IPS-NIHi7 (cell line): ENCODE data around the gene MB21D2.

Experiments
- DNase-seq: peaks from one replicate; pipeline ENCODE4 v3.0.0; 2012; ENCODE audit warnings: mixed read lengths; ENCODE audit errors: extremely low spot score

MB21D2 gene

DNA sequence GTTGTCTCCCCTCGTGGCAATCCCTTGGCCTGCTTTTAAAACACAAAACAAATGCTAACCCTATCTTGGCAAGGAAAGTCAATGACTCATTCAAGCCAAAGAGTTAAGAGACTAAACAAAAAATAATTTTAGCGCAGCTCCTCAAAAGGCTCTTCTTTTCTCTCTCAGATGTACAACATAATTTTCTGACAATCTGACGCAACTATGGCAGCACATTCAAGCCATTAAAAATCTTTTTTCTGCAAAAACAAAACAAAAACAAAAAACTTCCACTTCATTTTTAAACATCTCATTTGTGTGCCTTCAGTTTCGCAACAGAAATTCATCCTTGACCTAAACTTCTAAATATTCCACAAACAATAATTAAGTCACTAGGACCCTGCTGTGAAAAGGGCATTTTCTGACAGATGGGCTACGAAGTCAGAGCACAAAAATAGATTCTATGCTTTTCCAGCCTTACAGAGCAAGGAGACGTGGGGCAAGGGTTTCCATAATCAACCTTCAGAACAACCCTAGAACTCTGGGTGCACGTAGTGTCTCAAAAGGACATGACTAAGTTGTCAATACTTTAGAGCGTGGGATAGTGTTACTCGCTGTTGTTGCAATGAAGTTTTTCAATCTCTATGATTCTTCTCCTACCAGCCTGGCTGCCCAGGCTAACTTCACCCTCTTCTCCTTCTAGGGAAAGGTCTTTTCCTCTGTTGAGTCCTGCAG is 84.3 kb downstream of the MB21D2 start:
- no peak for DNase-seq

DNA sequence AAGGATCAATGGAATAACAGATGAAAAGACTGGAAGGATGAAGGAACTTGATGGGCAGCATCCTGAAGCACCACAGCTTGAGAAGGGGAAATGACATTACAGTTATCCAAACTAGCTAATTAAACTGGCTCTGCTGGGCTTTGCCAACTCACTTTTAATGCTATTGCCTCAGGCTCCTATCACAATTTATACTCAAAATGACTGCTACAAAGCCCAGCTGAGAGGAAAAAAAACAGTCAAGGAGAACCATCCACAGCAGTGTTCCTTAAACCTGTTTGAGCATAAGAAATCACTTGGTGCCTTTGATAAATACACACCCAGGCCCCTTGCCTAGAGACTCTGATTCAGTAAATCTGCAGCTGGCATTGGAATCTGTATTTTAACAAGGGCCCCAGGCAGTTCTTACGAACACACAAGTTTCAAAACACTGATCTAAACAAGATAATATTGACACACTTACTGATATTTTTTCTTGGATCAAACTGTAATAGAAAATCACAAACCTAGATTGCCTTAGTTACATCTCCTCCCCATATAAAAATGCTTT is 85.8 kb downstream of the MB21D2 start:
- DNase-seq, result no peak

DNA sequence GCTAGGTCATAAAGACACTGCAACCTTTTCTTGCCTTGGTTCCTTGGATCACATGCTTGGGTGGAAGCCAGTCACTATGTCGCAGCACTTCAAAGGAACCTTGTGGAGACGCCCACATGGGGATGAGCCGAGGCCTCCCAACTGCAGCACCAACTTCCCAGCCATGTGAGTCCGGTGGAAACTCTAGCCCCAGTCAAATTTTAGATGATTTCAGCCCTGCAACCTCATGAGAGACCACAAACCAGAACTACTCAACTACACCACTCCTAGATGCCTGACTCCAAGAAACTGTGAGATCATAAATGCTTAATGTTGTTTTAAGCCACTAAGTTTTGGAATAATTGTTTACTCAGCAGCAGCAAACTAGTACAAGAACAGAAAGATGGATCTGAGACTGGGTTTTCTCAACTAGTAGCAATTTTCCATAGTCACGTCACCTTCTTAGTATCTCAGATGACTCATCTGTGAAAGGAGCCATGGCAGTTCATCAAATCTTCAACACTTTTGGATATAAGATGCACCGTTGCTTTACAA is 86.5 kb downstream of the MB21D2 start:
- DNase-seq, result no peak

DNA sequence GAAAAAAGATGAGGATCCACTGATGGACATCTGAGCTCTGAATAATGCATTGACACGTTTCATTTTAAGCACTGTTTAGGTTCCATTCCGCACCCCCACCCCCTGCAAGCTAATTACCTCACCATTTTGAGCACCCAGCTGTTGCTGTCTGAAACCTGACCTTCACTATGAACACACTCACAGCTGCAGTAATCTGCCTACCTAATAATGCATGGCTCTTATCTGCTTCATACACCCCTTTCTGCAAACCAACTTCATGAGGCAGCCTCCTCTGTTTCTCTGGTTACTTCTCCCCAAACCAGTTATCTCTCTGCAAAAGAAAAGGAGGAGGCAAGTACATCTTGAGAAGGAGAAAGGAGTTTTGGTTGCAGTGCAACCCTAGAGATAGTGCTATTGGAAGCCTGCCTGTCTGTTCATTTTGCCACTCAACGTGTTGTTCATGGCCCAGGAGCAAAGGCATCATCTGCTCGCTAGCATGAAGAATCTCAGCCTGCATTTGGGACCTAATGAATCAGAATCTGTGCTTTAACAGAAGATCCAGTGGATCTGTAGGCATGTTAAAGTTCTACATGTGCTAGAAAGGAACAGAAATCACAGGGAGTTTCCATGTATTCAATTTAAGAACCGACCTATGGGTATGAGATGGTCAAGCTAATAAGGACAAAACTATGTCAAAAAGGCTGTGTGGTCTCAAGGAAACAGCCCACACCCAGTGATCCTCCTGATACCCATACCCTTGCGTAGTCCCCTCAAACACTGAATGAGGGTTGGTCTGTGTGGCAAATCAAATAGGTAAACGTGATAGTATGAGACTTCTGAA is 87.2 kb downstream of the MB21D2 start:
- DNase-seq, result no peak

DNA sequence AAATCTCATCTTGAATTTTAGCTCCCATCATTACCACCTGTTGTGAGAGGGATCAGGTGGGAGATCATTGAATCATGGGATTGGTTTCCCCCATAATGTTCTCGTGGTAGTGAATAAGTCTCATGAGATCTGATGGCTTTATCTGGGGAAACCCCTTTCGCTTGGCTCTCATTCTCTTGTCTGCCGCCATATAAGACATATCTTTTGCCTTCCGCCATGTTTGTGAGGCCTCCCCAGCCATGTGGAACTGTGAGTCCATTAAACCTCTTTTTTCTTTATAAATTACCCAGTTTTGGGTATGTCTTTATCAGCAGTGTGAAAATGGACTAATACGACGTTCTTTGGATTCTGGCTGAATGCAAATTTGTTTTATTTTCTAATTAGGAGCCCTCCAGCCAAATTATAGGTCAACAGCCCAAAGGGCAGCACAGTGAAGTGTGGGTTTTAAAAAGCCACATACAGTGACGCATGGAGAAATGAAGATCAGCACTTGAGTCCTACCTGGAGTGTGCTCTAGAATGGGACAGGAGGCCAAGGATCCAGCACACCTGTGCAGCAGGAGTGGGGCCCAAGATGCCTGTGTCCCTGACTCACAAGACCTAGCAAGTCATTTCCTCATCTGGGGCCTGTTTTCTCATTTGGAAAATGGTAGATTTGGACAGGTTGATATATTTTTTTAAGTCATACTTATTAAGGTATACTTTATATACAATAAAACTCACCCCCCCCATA is 89.6 kb downstream of the MB21D2 start:
- no peak for DNase-seq

DNA sequence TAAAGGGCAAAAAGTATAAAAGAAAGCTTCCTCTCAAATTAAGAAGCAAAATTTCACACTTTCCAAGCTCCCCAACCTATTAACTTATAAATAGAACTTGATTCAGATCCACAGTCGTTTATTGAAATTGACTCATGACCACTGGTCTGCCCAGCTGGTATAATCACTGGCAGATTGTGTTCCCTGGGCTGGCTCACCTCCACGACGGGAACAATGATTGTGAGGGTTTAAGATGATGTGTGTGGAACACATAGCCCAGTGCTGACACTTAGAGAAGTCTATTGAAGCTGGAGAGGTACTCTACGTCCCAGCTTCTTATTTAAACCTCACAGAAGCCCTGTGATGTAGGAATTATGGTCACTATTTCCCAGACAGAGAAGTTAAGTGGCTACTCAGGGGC is 90.4 kb downstream of the MB21D2 start:
- DNase-seq, result no peak

DNA sequence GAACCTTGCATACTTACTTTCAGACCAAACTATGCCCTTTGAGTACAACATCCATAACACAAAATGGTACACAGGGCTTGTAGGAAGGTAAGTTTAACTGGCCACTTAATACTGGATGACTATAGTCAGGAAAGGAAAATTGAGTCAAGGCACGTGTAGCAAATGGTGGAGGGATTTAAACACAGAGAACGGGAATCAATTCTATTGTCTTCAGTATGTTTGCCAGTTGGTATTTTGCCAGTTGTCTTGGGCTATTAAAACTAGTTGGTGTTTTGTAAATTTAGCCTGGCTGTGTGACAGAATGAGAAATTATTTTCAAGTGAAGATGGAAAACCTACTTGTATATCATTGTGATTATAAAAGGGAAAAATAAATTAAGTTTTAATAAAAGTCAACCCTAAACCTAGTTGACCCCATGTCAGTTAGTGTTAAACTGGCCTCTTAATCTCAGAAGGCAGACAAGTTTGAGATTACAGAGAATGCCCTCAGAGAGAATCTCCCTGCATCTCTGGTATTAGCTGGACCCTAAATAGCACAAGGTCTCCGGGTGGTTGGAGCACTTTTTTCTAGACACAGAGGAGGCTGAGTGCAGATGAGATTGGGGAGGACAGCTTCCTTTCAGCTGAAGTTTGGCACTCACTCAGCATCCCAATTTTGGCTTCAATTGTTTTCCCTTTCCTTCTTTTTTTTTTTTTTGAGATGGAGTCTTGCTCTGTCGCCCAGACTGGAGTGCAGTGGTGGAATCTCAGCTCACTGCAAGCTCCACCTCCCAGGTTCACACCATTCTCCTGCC is 91.2 kb downstream of the MB21D2 start:
- no peak for DNase-seq

DNA sequence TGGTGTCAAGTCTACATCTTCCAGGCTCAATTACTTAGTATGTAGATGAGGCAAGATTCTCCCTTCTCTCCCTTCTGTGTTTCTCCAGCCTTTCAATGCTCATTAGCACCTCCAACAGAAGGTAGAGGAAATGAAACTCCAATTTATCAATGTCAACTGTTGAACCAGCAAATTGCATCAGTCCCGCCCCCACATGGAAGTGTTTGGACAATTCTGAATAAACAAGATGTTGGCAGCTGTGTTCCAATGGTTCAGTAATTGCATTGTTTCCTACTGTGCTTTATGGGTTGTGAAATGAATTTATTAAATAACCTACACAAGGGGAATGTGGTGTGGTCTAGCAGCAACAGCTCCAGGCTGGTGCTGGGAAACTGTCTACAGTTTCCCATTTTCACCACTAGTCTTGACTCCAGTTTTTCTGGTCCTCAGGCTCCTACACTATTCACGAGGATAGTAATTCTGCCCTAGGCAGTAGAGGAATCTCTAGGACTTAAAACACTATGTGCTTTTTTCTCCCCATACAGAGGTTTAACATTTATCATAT is 91.9 kb downstream of the MB21D2 start:
- no peak for DNase-seq

DNA sequence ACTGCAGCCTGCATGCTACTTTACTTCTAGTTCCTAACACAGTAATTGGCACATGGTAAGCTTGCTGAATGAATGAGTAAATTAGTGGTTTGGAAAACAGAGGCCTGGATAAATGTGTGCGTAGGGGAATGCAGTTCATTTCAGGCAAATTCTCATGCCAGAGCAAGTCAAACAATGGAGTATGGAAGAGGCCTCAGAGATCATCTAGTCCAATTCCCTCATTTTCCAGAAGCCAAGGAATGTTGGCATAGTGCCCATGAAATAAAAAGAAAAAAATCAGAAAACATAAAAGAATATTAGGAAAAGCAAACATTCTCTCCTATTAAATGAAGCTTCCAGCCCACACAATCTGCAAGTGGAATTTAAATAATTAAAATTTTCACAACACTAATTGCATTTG is 92.4 kb downstream of the MB21D2 start:
- DNase-seq, result no peak

DNA sequence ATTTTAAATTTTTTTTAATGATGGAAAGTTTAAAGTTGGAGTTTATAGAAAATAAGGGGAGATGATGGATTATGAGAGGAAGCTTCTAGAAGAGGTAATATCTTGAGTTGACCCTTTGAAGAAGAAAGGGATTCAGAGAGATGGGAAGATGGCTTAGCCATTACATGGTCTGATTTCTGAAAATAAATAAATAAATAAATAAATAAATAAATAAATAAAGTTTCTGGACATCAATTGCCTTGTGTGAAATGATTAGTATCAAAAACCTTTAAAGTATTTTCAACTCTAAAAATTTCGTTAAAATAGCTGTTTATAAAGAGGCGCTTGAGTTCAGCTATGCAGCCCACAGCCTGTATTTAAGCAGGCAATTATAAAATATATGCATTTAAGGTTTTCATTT is 93.3 kb downstream of the MB21D2 start:
- no peak for DNase-seq

DNA sequence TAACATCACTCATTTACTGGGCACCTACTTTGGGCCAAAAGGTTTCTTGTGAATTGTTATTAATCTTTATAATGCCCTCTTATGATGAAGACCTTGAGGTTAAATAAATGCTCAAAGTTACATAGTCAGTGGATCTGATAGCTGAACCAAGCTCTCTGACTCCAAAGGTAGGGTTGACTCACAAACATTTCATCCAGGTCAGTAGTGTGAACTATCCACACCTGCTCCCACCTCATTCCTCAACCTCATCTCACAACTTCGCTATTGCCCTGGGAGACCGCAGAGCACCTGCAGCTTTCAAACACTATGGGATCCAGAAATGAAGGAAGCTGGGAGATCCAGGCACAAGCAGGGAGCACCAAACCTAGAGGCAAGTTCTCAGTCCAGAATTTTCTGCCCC is 96.5 kb downstream of the MB21D2 start:
- no peak for DNase-seq

DNA sequence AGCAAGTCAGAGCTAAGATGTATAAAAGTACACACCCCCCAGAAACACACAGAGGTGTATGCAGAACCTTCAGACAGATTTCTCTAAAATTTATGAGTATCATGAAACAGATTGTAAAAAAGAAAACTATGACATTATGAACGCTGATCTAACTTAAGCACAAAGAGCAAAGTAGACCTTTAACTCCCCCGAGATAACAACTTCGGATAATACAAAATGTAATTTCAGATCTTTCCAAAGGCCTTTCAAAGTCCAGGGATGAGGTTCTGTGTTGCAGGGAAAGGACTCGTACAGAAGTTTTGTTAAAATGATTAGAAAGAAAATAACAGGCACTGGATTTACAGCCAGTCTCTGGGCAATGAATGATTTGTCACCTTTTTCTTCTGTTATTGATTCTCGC is 97.5 kb downstream of the MB21D2 start:
- no peak for DNase-seq

DNA sequence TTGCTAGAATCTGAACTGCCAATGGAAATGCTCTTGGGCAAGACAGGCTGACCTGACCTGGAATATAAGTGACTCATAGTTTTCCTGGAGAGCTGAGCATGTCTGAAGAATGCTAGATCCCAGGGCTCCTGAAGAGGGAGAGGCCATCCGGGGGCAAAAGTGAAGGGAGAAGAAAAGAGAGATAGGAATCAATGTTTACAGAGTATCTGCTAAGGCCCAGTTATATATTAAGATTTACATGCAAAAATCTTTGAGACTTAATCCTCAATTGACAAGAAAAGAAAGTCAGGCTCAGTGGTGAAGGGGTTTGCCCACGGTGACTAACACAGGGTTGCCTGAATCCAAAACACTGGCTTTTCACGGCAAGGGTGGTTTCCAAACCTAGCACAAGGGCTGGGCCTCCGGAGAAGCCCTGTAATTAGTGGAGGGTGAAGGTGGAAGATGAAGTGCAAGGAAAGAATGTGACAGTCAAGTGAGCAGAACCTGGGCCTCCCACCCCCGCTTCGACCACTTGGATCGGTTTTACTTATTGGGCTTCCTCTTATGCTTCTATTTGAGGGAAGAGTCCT is 98.6 kb downstream of the MB21D2 start:
- no peak for DNase-seq

DNA sequence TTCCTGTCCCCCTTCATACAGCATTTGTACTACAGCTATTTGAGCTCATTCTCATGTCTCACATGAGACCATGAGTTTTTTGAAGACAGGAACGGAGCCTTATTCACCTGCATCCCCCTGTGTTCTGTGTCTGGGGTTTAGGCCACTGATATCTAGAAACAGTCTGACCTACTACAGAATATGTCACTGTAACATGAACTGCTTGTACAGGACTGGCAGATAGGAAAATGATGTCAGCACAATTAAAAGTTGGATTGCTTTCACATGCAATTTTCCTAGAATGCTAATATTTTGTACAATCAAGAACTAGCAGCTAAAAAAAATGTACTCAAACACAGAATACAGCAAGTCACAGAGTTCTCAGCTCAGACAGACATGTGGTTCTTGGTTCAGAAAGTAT is 99.5 kb downstream of the MB21D2 start:
- DNase-seq, result no peak

DNA sequence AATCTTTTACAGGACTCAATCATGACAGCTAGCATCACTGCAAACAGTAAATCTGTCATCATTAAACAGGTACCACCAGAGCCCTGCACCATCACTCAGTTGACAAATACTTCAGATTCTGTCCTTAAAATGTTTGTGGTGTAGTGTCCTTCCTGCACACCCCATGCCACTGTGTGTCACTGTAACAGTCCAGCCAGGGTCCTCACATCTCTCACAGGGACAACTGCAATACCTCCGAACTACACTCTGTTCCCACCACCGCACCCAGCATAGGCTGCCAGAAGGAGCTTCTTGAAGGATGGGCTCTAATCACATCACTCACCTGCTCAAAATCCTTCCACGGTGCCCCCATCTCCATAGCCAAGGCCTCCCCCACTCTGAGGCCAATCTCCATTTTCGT is 100.2 kb downstream of the MB21D2 start:
- DNase-seq, result no peak

DNA sequence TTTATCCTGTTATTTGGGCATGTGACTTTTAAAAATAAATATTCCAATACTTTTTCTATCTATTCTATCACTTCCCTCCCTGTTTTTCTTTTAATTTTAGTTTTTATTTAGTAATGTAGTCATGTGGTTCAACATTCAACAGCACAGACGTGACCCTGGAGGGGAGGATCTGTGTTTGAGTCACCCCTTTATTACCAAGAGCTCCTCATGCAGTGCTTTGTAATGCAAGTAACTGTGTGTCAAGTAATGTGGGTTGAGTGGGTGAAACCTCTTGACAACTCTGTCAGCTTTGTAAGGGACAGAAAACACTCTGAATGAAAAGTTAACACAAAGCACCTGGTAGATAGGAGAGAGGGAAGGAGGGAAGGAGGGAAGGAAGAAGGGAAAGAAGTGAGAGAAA is 100.6 kb downstream of the MB21D2 start:
- DNase-seq, result no peak

DNA sequence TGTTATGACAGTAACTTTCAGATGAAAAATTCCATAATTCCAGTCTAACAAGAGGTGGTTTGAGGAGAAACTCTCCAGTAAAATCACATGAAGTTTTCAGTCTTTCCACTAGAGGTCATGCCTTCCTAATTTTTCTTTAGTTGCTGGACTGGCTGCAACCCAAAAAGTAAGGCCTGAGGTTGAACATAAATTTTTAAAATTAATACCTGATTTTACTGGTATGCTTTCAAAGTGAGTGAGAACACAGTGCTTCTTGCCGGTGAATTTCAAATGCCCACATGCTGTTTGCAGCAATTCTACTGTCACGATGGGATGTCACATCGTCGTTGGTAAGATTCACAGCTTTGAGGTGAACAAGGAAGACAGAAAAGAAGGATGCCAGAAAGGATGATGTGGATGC is 101.3 kb downstream of the MB21D2 start:
- peak; percentile 37 for DNase-seq

DNA sequence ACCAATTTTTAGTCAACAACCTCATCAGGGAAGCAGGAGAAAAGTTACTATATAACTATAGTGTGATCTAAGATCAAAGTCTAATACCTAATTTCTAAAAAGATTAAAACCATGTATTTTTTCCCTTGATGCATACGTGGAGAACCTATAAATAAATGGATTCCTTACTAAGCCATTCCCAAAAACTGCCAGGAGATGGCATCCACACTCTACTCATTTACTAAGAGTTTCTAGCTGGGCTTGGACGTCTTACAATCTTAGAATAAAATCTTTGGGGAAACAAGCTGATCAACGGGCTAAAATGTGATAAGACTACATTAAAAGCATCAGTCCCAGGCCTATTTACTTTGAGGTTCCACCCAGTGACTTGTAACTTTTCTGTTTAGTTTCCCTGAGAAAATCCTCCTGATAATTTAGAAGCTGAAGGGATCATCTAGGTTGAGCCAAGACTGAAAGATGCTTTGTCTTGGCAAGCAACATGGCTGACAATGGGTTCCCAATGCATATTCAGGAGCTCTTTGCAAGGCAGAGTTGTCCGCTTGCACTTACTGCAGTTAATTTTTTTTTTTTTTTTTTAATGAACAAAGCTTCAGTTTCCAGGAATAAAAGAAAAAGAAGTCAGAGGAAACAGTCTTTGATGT is 104.8 kb downstream of the MB21D2 start:
- no peak for DNase-seq

DNA sequence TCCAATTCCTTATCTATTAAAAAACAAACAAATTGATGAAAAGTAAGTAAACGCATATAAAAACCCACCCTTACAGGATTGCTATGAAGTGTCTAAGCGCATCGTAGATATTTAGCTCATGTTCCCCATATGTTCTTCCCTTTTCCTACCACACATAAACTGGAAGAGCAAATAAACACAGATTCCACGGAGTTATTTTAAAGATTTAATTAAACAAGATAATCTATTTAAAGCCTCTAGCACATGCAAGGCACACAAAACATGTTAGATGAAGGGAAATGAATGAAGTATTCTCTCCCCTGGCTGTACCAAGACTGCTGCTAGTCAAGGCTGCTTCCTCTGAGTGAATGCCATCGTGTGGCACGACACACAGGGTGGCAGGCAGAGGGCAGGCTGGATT is 111.9 kb downstream of the MB21D2 start:
- DNase-seq, result no peak

DNA sequence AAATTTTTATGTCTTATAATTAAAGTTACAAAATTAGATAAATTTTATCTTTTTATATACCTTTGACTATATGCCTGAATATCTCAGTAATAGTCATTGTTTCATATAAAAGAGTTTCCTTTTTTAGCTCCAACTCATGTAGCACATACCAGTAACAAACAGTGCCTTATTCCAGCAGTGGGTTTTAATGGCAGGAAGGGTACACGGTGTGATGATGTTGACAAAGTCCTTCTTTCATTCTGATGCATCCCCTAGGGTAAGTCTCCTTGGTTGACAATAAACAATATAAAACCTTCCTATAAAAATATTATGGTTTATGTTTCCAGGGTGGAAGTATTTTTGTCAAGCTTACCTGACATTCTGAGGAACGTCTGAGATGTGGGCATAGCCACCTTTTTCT is 113.2 kb downstream of the MB21D2 start:
- no peak for DNase-seq
